Esophagus squamous epithelium (tissue), 4 donors: ENCODE measurements around the gene INHBC.

Source experiments
- CTCF ChIP-seq, 6 experiments: fragments of 450-650 bp in 4 of 6; fragments of 200-600 bp in 2 of 6; sonication (generic) in 2 of 6; IDR thresholded peaks; one replicate each; pipeline ENCODE4 v1.5.1; 2016 to 2019; ENCODE audit warnings: antibody characterized with exemption in 6 of 6, mild to moderate bottlenecking in 4 of 6, moderate library complexity in 4 of 6
- POLR2A ChIP-seq, 4 donors: fragments of 450-650 bp; IDR thresholded peaks; one replicate each; pipeline ENCODE4 v1.6.1; 2017; ENCODE audit warnings: antibody characterized with exemption in 4 of 4, mild to moderate bottlenecking in 4 of 4, moderate library complexity in 3 of 4

GRCh38 chr12:57433370-57433769, 1.2 kb upstream of the INHBC start:
- no peak for TF ChIP-seq CTCF (IDR thresholded peaks at IDR 0.05)
- TF ChIP-seq POLR2A (IDR thresholded peaks at IDR 0.05) = no peak
